HEK293 (cell line): Measurements from ENCODE around the gene ZKSCAN8.

Experiments
- KLF1 ChIP-seq: fragments of 450-650 bp; formaldehyde crosslinking; IDR thresholded peaks from 2 replicates; pipeline ENCODE4 v1.5.1; 2016; ENCODE audit warnings: missing biosample characterization, missing genetic modification characterization
- KLF7 ChIP-seq: fragments of 450-650 bp; formaldehyde crosslinking; IDR thresholded peaks from 2 replicates; pipeline ENCODE4 v1.5.1; 2016; ENCODE audit warnings: missing biosample characterization, missing genetic modification characterization, borderline replicate concordance
- TCF7L2 ChIP-seq: IDR thresholded peaks from 2 replicates; pipeline ENCODE4 v1.6.1; 2011; ENCODE audit warnings: low read depth, mild to moderate bottlenecking, inconsistent platforms, low read length, moderate library complexity, borderline replicate concordance
- ZFP41 ChIP-seq: fragments of 450-650 bp; formaldehyde crosslinking; IDR thresholded peaks from 2 replicates; pipeline ENCODE4 v1.5.1; 2016; ENCODE audit warnings: missing biosample characterization, missing genetic modification characterization, borderline replicate concordance
- ZNF10 ChIP-seq: fragments of 450-650 bp; formaldehyde crosslinking; IDR thresholded peaks from 2 replicates; pipeline ENCODE4 v1.5.1; 2017; ENCODE audit warnings: missing biosample characterization, missing genetic modification characterization
- ZNF114 ChIP-seq: fragments of 450-650 bp; formaldehyde crosslinking; IDR thresholded peaks from 2 replicates; pipeline ENCODE4 v1.5.0; 2017; ENCODE audit warnings: missing biosample characterization, missing genetic modification characterization
- ZNF223 ChIP-seq: fragments of 450-650 bp; formaldehyde crosslinking; IDR thresholded peaks from 2 replicates; pipeline ENCODE4 v1.5.1; 2016; ENCODE audit warnings: missing biosample characterization, missing genetic modification characterization
- ZNF837 ChIP-seq: fragments of 450-650 bp; formaldehyde crosslinking; IDR thresholded peaks from 2 replicates; pipeline ENCODE4 v1.5.1; 2016; ENCODE audit warnings: missing biosample characterization, missing genetic modification characterization
- TF ChIP-seq, protein P1 (sequence below): fragments of 450-650 bp; formaldehyde crosslinking; IDR thresholded peaks from 2 replicates; pipeline ENCODE4; 2016; ENCODE audit warnings: missing biosample characterization, missing genetic modification characterization
- TF ChIP-seq, protein P2 (sequence below): fragments of 450-650 bp; formaldehyde crosslinking; optimal IDR thresholded peaks from 2 replicates; pipeline ENCODE3; 2016; ENCODE audit warnings: missing biosample characterization, mild to moderate bottlenecking, missing genetic modification characterization
- TF ChIP-seq, protein P3 (sequence below): fragments of 450-650 bp; formaldehyde crosslinking; conservative IDR thresholded peaks from 2 replicates; pipeline ENCODE4 v1.5.1; 2016; ENCODE audit warnings: low read depth, missing biosample characterization, missing genetic modification characterization
- TF ChIP-seq, protein P4 (sequence below): fragments of 450-650 bp; formaldehyde crosslinking; IDR thresholded peaks from 2 replicates; pipeline ENCODE4 v1.5.1; 2017; ENCODE audit warnings: missing biosample characterization, missing genetic modification characterization
- TF ChIP-seq, protein P5 (sequence below): fragments of 450-650 bp; formaldehyde crosslinking; IDR thresholded peaks from 2 replicates; pipeline ENCODE4 v1.5.0; 2017; ENCODE audit warnings: missing biosample characterization, missing genetic modification characterization, borderline replicate concordance

ZKSCAN8 gene

DNA sequence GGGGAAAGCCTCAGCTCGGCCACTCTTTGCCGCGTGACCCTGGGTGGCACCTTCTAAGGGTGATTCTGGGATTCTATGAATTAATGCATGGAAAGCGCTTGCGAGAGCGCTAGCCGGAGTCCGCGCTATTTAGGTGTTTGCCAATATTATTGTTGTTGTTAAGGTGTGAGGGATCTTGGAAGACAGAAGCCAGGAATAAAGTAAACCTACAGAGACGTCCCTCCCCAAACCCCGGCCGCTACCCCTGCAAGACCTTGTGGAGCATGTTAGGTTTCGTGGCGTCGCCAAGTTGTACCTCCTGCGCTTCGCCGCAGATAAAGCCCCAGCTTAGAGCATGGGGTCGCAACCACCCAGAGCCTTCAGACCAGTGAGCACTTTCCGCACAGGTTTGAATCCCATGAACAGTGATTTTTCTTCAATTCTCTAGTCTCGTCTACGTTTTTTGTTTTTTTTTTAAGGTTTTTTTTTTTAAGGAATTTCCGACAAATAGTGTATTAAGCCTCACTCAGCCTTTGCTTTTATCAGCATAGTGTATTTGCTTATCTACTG is 66.5 kb downstream of the ZKSCAN8 start (continued):
- no peak for TF ChIP-seq KLF7 (tag by site-specific recombination)
- TF ChIP-seq, protein P1, sequence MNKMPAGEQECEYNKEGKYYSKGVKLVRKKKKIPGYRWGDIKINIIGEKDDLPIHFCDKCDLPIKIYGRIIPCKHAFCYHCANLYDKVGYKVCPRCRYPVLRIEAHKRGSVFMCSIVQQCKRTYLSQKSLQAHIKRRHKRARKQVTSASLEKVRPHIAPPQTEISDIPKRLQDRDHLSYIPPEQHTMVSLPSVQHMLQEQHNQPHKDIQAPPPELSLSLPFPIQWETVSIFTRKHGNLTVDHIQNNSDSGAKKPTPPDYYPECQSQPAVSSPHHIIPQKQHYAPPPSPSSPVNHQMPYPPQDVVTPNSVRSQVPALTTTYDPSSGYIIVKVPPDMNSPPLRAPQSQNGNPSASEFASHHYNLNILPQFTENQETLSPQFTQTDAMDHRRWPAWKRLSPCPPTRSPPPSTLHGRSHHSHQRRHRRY, result no peak
- TF ChIP-seq ZNF114 (tag by site-specific recombination), result no peak
- TF ChIP-seq ZNF223, result no peak
- TF ChIP-seq, protein P2, sequence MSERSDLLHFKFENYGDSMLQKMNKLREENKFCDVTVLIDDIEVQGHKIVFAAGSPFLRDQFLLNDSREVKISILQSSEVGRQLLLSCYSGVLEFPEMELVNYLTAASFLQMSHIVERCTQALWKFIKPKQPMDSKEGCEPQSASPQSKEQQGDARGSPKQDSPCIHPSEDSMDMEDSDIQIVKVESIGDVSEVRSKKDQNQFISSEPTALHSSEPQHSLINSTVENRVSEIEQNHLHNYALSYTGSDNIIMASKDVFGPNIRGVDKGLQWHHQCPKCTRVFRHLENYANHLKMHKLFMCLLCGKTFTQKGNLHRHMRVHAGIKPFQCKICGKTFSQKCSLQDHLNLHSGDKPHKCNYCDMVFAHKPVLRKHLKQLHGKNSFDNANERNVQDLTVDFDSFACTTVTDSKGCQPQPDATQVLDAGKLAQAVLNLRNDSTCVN (tag by site-specific recombination), result peak; percentile 4
- TF ChIP-seq, protein P3, sequence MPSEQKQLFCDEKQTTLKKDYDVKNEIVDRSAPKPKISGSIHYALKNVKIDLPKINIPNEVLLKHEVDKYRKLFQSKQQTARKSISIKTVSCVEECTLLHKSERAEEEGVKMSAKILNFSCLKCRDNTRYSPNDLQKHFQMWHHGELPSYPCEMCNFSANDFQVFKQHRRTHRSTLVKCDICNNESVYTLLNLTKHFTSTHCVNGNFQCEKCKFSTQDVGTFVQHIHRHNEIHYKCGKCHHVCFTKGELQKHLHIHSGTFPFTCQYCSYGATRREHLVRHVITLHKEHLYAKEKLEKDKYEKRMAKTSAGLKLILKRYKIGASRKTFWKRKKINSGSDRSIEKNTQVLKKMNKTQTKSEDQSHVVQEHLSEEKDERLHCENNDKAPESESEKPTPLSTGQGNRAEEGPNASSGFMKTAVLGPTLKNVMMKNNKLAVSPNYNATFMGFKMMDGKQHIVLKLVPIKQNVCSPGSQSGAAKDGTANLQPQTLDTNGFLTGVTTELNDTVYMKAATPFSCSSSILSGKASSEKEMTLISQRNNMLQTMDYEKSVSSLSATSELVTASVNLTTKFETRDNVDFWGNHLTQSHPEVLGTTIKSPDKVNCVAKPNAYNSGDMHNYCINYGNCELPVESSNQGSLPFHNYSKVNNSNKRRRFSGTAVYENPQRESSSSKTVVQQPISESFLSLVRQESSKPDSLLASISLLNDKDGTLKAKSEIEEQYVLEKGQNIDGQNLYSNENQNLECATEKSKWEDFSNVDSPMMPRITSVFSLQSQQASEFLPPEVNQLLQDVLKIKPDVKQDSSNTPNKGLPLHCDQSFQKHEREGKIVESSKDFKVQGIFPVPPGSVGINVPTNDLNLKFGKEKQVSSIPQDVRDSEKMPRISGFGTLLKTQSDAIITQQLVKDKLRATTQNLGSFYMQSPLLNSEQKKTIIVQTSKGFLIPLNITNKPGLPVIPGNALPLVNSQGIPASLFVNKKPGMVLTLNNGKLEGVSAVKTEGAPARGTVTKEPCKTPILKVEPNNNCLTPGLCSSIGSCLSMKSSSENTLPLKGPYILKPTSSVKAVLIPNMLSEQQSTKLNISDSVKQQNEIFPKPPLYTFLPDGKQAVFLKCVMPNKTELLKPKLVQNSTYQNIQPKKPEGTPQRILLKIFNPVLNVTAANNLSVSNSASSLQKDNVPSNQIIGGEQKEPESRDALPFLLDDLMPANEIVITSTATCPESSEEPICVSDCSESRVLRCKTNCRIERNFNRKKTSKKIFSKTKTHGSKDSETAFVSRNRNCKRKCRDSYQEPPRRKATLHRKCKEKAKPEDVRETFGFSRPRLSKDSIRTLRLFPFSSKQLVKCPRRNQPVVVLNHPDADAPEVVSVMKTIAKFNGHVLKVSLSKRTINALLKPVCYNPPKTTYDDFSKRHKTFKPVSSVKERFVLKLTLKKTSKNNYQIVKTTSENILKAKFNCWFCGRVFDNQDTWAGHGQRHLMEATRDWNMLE (tag by site-specific recombination), result no peak
- no peak for TF ChIP-seq TCF7L2
- no peak for TF ChIP-seq ZNF837 (tag by site-specific recombination)
- TF ChIP-seq, protein P4, sequence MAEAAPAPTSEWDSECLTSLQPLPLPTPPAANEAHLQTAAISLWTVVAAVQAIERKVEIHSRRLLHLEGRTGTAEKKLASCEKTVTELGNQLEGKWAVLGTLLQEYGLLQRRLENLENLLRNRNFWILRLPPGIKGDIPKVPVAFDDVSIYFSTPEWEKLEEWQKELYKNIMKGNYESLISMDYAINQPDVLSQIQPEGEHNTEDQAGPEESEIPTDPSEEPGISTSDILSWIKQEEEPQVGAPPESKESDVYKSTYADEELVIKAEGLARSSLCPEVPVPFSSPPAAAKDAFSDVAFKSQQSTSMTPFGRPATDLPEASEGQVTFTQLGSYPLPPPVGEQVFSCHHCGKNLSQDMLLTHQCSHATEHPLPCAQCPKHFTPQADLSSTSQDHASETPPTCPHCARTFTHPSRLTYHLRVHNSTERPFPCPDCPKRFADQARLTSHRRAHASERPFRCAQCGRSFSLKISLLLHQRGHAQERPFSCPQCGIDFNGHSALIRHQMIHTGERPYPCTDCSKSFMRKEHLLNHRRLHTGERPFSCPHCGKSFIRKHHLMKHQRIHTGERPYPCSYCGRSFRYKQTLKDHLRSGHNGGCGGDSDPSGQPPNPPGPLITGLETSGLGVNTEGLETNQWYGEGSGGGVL, result no peak
- TF ChIP-seq ZNF10, result no peak
- TF ChIP-seq, protein P5, sequence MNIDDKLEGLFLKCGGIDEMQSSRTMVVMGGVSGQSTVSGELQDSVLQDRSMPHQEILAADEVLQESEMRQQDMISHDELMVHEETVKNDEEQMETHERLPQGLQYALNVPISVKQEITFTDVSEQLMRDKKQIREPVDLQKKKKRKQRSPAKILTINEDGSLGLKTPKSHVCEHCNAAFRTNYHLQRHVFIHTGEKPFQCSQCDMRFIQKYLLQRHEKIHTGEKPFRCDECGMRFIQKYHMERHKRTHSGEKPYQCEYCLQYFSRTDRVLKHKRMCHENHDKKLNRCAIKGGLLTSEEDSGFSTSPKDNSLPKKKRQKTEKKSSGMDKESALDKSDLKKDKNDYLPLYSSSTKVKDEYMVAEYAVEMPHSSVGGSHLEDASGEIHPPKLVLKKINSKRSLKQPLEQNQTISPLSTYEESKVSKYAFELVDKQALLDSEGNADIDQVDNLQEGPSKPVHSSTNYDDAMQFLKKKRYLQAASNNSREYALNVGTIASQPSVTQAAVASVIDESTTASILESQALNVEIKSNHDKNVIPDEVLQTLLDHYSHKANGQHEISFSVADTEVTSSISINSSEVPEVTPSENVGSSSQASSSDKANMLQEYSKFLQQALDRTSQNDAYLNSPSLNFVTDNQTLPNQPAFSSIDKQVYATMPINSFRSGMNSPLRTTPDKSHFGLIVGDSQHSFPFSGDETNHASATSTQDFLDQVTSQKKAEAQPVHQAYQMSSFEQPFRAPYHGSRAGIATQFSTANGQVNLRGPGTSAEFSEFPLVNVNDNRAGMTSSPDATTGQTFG (tag by site-specific recombination), result no peak
- TF ChIP-seq ZFP41 (tag by site-specific recombination), result no peak
- TF ChIP-seq KLF1, result no peak
